DOHH2 (cell line): ENCODE results near the gene NKD1.

Experiments used
- H3F3A ChIP-seq: fragments of 200-600 bp; sonication (generic), shearing (Covaris generic); 2 replicates; pipeline ENCODE4 v1.6.0; 2016; ENCODE audit warnings: antibody characterized with exemption, mild to moderate bottlenecking; ENCODE audit not compliant: control insufficient read depth, insufficient read depth
- H3K27ac ChIP-seq: fragments of 200-600 bp; sonication (generic); 2 replicates; pipeline ENCODE4 v1.5.1; 2014; ENCODE audit warnings: low read depth, mild to moderate bottlenecking, low read length, moderate library complexity
- H3K27me3 ChIP-seq: fragments of 200-600 bp; sonication (generic); 2 replicates; pipeline ENCODE4 v1.6.1; 2014; ENCODE audit warnings: mild to moderate bottlenecking, low read length, mixed read lengths; ENCODE audit not compliant: control insufficient read depth
- H3K36me3 ChIP-seq: fragments of 200-600 bp; sonication (generic); 2 replicates; pipeline ENCODE4 v1.6.1; 2014; ENCODE audit warnings: mild to moderate bottlenecking, low read length, moderate library complexity, mixed read lengths; ENCODE audit not compliant: control insufficient read depth
- H3K4me1 ChIP-seq: fragments of 200-600 bp; sonication (generic); 2 replicates; pipeline ENCODE4 v1.6.1; 2014; ENCODE audit warnings: mild to moderate bottlenecking, low read length, mixed read lengths; ENCODE audit not compliant: control insufficient read depth
- H3K4me2 ChIP-seq: fragments of 200-600 bp; sonication (generic); 2 replicates; pipeline ENCODE4 v1.6.0; 2014; ENCODE audit warnings: mild to moderate bottlenecking, low read length, moderate library complexity
- H3K4me3 ChIP-seq: fragments of 200-600 bp; sonication (generic); 2 replicates; pipeline ENCODE4 v1.5.1; 2014; ENCODE audit warnings: mild to moderate bottlenecking, low read length, mixed read lengths
- H3K79me2 ChIP-seq: fragments of 200-600 bp; sonication (generic); 2 replicates; pipeline ENCODE4 v1.6.1; 2014; ENCODE audit warnings: mild to moderate bottlenecking, low read length, mixed read lengths; ENCODE audit not compliant: control insufficient read depth
- H3K9me2 ChIP-seq: fragments of 200-600 bp; sonication (generic); replicated peaks from 2 replicates; pipeline ENCODE4 v1.6.1; 2014; ENCODE audit warnings: mild to moderate bottlenecking, low read length, mixed read lengths; ENCODE audit not compliant: control insufficient read depth
- H3K9me3 ChIP-seq: fragments of 200-600 bp; sonication (generic); 2 replicates; pipeline ENCODE4 v1.6.1; 2014; ENCODE audit warnings: antibody characterized with exemption, low read length, mixed read lengths; ENCODE audit not compliant: control insufficient read depth, insufficient read depth
- H4K20me1 ChIP-seq: fragments of 200-600 bp; sonication (generic); 2 replicates; pipeline ENCODE4 v1.6.0; 2014; ENCODE audit warnings: low read depth, mild to moderate bottlenecking, antibody characterized with exemption, low read length, moderate library complexity; ENCODE audit not compliant: control insufficient read depth, insufficient read depth
- EZH2phosphoT487 ChIP-seq: fragments of 200-600 bp; sonication (generic); IDR thresholded peaks from 2 replicates; pipeline ENCODE4 v1.6.1; 2017; ENCODE audit warnings: borderline replicate concordance, mild to moderate bottlenecking, antibody characterized with exemption, low read length, moderate library complexity, mixed read lengths
- TF ChIP-seq, protein P1 (sequence below): fragments of 200-600 bp; sonication (generic); IDR thresholded peaks from one replicate; pipeline ENCODE4 v1.5.1; 2014; ENCODE audit warnings: antibody characterized with exemption, mild to moderate bottlenecking, low read depth, low read length; ENCODE audit not compliant: poor library complexity, severe bottlenecking

The NKD1 gene

DNA sequence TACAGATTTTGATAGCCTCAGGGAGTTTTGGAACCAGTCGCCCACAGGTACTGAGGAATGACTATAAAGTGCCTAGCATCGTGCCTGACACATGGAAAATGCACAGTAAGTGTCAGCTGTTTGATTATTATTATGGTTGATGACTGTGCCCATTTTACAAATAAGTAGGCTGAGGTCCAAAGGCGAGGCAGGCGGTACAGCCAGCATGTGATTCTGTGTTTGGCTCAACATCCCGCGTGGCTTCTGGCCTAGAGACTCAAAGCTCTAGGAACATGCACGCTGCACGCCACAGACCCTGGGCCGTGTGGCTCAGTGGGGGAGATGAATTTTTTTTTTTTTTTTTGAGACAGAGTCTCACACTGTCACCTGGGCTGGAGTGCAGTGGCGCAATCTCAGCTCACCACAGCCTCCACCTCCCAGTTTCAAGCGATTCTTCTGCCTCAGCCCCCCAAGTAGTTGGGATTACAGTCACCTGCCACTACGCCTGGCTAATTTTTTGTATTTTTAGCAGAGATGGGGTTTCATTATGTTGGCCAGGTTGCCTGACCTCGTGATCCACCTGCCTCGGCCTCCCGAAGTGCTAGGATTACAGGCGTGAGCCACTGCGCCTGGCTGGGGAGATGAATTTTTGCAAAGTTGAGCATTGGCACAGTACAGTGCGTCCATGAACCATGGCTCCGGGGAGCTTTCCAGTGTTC is 57.7 kb downstream of the NKD1 start:
- H3F3A ChIP-seq: no peaks in the 10 kb centered on the region
- H3K79me2 ChIP-seq: no peaks in the 10 kb centered on the region
- TF ChIP-seq, protein P1, sequence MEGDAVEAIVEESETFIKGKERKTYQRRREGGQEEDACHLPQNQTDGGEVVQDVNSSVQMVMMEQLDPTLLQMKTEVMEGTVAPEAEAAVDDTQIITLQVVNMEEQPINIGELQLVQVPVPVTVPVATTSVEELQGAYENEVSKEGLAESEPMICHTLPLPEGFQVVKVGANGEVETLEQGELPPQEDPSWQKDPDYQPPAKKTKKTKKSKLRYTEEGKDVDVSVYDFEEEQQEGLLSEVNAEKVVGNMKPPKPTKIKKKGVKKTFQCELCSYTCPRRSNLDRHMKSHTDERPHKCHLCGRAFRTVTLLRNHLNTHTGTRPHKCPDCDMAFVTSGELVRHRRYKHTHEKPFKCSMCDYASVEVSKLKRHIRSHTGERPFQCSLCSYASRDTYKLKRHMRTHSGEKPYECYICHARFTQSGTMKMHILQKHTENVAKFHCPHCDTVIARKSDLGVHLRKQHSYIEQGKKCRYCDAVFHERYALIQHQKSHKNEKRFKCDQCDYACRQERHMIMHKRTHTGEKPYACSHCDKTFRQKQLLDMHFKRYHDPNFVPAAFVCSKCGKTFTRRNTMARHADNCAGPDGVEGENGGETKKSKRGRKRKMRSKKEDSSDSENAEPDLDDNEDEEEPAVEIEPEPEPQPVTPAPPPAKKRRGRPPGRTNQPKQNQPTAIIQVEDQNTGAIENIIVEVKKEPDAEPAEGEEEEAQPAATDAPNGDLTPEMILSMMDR: no peak
- no peak for TF ChIP-seq EZH2phosphoT487
- no peaks in the 10 kb centered on the region for H3K36me3 ChIP-seq
- H3K9me2 ChIP-seq: no peaks in the 10 kb centered on the region
- H4K20me1 ChIP-seq: no peaks in the 10 kb centered on the region
- no peaks in the 10 kb centered on the region for H3K4me1 ChIP-seq
- H3K9me3 ChIP-seq: no peaks in the 10 kb centered on the region
- no peak overlapping the region for H3K4me3 ChIP-seq
- no peak overlapping the region for H3K4me2 ChIP-seq
- no peaks in the 10 kb centered on the region for H3K27me3 ChIP-seq
- H3K27ac ChIP-seq: no peak overlapping the region

DNA sequence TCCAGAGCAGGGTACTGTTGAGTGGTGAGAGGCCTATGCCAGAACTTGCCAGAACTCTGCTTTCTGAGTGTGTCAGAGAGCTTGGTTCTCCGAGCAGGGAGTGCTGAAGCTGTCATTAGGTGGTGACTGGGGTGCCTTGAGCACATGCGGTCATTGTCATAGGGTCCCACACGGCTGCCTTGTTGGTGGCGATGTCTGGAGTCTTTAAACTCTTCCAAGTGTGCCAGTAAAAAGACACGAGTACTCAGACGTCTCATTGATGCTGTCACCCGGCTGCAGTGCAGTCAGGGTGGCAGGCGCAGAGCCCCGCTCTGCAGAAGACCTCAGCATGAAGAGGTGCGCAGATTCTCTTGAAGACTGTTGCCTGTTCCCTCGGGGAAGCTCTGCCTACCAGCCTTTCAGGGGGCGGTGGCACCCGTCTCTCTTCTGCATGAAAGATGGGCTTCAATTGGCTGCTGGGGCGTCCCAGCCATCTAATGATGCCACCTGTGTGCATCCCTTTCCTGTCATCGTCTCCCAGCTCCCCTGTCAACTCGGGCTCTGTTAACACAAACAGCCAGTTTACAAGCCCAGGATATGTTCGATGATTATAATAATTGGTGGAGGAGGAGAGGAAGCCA is 58.3 kb downstream of the NKD1 start:
- H3K36me3 ChIP-seq: no peaks in the 10 kb centered on the region
- no peaks in the 10 kb centered on the region for H3F3A ChIP-seq
- no peaks in the 10 kb centered on the region for H3K27me3 ChIP-seq
- no peaks in the 10 kb centered on the region for H3K9me3 ChIP-seq
- no peaks in the 10 kb centered on the region for H3K4me1 ChIP-seq
- H3K9me2 ChIP-seq: no peaks in the 10 kb centered on the region
- TF ChIP-seq EZH2phosphoT487: no peak
- TF ChIP-seq, protein P1: no peak
- H3K4me3 ChIP-seq: no peak overlapping the region
- H4K20me1 ChIP-seq: no peaks in the 10 kb centered on the region
- H3K79me2 ChIP-seq: no peaks in the 10 kb centered on the region
- H3K4me2 ChIP-seq: no peak overlapping the region
- H3K27ac ChIP-seq: no peak overlapping the region

DNA sequence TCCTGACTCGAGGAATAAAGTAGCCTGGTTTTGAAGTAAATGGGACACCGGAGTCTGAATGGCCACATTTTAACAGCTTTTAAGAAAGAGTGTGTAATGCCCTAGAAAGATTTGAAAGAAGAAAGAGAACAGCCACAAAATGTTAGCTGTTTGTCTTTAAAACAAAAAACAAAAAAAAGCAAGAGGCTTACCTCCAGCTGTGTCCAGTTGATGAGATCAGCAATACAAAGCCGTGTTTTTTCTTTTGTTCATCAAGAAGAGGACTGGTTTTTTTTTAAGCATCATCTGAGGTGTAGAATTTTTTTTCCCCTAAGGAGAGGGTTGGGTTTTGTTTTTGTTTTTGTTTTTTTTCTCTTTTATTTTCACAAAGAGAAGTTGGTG is 58.8 kb downstream of the NKD1 start:
- no peaks in the 10 kb centered on the region for H4K20me1 ChIP-seq
- H3K27ac ChIP-seq: no peak overlapping the region
- H3K9me2 ChIP-seq: no peaks in the 10 kb centered on the region
- H3K79me2 ChIP-seq: no peaks in the 10 kb centered on the region
- H3K4me3 ChIP-seq: no peak overlapping the region
- H3K36me3 ChIP-seq: no peaks in the 10 kb centered on the region
- H3K4me1 ChIP-seq: no peaks in the 10 kb centered on the region
- no peaks in the 10 kb centered on the region for H3K9me3 ChIP-seq
- TF ChIP-seq, protein P1: no peak
- TF ChIP-seq EZH2phosphoT487: no peak
- H3K27me3 ChIP-seq: no peaks in the 10 kb centered on the region
- H3F3A ChIP-seq: no peaks in the 10 kb centered on the region
- H3K4me2 ChIP-seq: no peak overlapping the region
